HepG2 (cell line): ENCODE data around the gene PIK3C2B. TPM values are rescaled to one million over a fixed set of nuclear protein-coding genes. Genes with fewer than 3 reads are reported as not detected.
A peak's percentile ranks its signal among the peaks of the same experiment; 100 is the strongest.

Experiments used
- ESRRA ChIP-seq: sonication (generic); formaldehyde crosslinking; IDR thresholded peaks from 2 replicates; pipeline ENCODE4 v1.5.1; 2020; ENCODE audit warnings: mild to moderate bottlenecking, low read depth, missing genetic modification reagents
- ETV6 ChIP-seq: sonication (generic); formaldehyde crosslinking; conservative IDR thresholded peaks from 2 replicates; pipeline ENCODE4 v1.4.0; 2020; ENCODE audit warnings: missing genetic modification reagents
- FIP1L1 ChIP-seq: fragments of 200-400 bp; formaldehyde crosslinking; IDR thresholded peaks from 2 replicates; pipeline ENCODE4 v1.6.1; 2018; ENCODE audit warnings: low read depth, mild to moderate bottlenecking, low read length, moderate library complexity, borderline replicate concordance; ENCODE audit not compliant: insufficient read depth
- GATAD2A ChIP-seq: IDR thresholded peaks from 2 replicates; pipeline ENCODE4 v1.6.1; 2016
- HDAC2 ChIP-seq: sonication (generic); formaldehyde crosslinking; IDR thresholded peaks from 2 replicates; pipeline ENCODE4 v1.4.0; 2020; ENCODE audit warnings: missing genetic modification reagents
- KAT8 ChIP-seq: IDR thresholded peaks from 2 replicates; pipeline ENCODE4 v1.6.1; 2016; ENCODE audit warnings: missing genetic modification reagents, missing compliant biosample characterization
- PPARG ChIP-seq: conservative IDR thresholded peaks from 2 replicates; pipeline ENCODE4 v1.6.1; 2016; ENCODE audit warnings: missing biosample characterization, missing genetic modification reagents
- RAD51 ChIP-seq: fragments of 450-650 bp; IDR thresholded peaks from 2 replicates; pipeline ENCODE4 v1.6.1; 2016; ENCODE audit warnings: borderline replicate concordance
- SCMH1 ChIP-seq: sonication (generic); formaldehyde crosslinking; IDR thresholded peaks from 2 replicates; pipeline ENCODE4 v1.9.0; 2021; ENCODE audit warnings: missing genetic modification reagents, mild to moderate bottlenecking, borderline replicate concordance
- SMAD3 ChIP-seq: sonication (generic); formaldehyde crosslinking; IDR thresholded peaks from 2 replicates; pipeline ENCODE4 v1.4.0; 2020; ENCODE audit warnings: missing genetic modification reagents
- ZBTB46 ChIP-seq: sonication (generic); formaldehyde crosslinking; IDR thresholded peaks from 2 replicates; pipeline ENCODE4 v1.4.0; 2020; ENCODE audit warnings: mild to moderate bottlenecking, missing genetic modification reagents, borderline replicate concordance
- ZNF563 ChIP-seq: sonication (generic); formaldehyde crosslinking; IDR thresholded peaks from 2 replicates; pipeline ENCODE4 v1.8.0; 2022; ENCODE audit warnings: mild to moderate bottlenecking, moderate library complexity, missing genetic modification reagents
- ZNF619 ChIP-seq: sonication (generic); formaldehyde crosslinking; IDR thresholded peaks from 2 replicates; pipeline ENCODE4 v1.4.0; 2020; ENCODE audit warnings: mild to moderate bottlenecking, missing genetic modification reagents
- polyA plus RNA-seq, 8 experiments: library from polyadenylated mRNA; depleted of rRNA in 3 of 8; stranded (reverse) in 7 of 8; unstranded in 1 of 8; fragments of >200 nt; fragmentation: Illumina TruSeq in 4 of 8; extraction: Trizol in 4 of 8; gene quantifications; 2 replicates each; pipeline versions ENCODE4 v1.2.1 to v1.2.3, GENCODE V29; 2011 to 2016; ENCODE audit warnings: low read depth in 4 of 8, missing spikeins in 1 of 8, mixed read lengths in 1 of 8; ENCODE audit not compliant: insufficient read depth in 1 of 8
- total RNA-seq, 5 experiments: library from RNA; depleted of rRNA; stranded (reverse); fragments of >200 nt; fragmentation: Illumina TruSeq; extraction: Trizol; gene quantifications; 2 replicates each; pipeline ENCODE4 v1.2.3, GENCODE V29; 2016; ENCODE audit warnings: low read depth in 1 of 5
- TF ChIP-seq, protein P1 (sequence below): sonication (generic); formaldehyde crosslinking; IDR thresholded peaks from 2 replicates; pipeline ENCODE4 v1.8.1; 2023; ENCODE audit warnings: mild to moderate bottlenecking, missing genetic modification reagents
- TF ChIP-seq, protein P2 (sequence below): sonication (generic); formaldehyde crosslinking; IDR thresholded peaks from one replicate; pipeline ENCODE4 v1.5.1; 2020; ENCODE audit warnings: mild to moderate bottlenecking, missing genetic modification reagents; ENCODE audit errors: not compliant biosample characterization
- TF ChIP-seq, protein P3 (sequence below): IDR thresholded peaks from 2 replicates; pipeline ENCODE4 v1.6.1; 2016

Gene PIK3C2B
- total and polyA plus RNA-seq, 2 of the 13 experiments (the other 11 are each of a cell fraction or from before 2014, with no cell fraction given): 3.4 to 4.5 TPM

DNA sequence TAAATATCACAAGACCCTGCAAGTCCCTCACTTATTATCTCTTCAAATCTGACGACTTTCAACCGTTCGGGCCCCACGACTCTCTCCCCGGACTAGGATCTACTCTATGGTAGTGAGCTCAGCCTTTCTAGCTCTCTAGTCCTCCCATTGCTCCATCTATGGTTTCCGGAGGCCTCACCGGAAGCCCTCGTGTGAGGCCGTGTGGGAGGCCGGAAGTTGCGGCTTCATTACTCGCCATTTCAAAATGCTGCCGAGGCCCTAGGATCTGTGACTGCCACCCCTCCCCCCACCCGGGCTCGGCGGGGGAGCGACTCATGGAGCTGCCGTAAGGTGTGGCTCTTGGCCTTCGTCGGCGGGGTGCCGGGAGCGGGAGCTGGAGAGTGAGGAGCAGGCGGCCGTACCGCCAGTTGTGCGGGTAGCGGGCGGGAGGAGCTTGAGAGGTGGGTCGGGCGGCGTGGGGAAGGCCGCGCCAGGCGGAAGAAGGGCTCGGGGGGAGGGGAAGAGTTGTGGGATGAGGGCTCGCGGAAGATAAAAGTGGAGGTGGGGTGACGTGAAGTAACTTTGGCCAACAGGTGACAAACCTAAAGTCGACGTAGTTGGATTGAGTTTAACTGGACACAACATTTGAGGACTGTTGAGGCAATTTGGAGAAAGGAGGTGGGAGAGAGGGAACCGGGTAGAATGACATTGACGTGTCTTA is 21.7 kb upstream of the PIK3C2B start, which contains the start of gene MDM4 (continued):
- no peak for TF ChIP-seq FIP1L1
- TF ChIP-seq PPARG: peak; percentile 25
- no peak for TF ChIP-seq SCMH1 (CRISPR knock-in tag)
- TF ChIP-seq RAD51: no peak
- peak; percentile 46; the same call in 1 of the 2 replicates for TF ChIP-seq ZNF619 (CRISPR knock-in tag)
- TF ChIP-seq GATAD2A (CRISPR knock-in tag): peak; percentile 74
- TF ChIP-seq ESRRA: peak; percentile 81
- peak; percentile 72; the same call in 1 of the 2 replicates for TF ChIP-seq SMAD3
- TF ChIP-seq ZBTB46: 0 out of 2 replicates have a peak, but pooled peaks have one; percentile 91
- TF ChIP-seq, protein P1, sequence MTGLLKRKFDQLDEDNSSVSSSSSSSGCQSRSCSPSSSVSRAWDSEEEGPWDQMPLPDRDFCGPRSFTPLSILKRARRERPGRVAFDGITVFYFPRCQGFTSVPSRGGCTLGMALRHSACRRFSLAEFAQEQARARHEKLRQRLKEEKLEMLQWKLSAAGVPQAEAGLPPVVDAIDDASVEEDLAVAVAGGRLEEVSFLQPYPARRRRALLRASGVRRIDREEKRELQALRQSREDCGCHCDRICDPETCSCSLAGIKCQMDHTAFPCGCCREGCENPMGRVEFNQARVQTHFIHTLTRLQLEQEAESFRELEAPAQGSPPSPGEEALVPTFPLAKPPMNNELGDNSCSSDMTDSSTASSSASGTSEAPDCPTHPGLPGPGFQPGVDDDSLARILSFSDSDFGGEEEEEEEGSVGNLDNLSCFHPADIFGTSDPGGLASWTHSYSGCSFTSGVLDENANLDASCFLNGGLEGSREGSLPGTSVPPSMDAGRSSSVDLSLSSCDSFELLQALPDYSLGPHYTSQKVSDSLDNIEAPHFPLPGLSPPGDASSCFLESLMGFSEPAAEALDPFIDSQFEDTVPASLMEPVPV (CRISPR knock-in tag): peak; percentile 92
- TF ChIP-seq ZNF563: peak; percentile 64; the same call in 1 of the 2 replicates
- TF ChIP-seq, protein P2, sequence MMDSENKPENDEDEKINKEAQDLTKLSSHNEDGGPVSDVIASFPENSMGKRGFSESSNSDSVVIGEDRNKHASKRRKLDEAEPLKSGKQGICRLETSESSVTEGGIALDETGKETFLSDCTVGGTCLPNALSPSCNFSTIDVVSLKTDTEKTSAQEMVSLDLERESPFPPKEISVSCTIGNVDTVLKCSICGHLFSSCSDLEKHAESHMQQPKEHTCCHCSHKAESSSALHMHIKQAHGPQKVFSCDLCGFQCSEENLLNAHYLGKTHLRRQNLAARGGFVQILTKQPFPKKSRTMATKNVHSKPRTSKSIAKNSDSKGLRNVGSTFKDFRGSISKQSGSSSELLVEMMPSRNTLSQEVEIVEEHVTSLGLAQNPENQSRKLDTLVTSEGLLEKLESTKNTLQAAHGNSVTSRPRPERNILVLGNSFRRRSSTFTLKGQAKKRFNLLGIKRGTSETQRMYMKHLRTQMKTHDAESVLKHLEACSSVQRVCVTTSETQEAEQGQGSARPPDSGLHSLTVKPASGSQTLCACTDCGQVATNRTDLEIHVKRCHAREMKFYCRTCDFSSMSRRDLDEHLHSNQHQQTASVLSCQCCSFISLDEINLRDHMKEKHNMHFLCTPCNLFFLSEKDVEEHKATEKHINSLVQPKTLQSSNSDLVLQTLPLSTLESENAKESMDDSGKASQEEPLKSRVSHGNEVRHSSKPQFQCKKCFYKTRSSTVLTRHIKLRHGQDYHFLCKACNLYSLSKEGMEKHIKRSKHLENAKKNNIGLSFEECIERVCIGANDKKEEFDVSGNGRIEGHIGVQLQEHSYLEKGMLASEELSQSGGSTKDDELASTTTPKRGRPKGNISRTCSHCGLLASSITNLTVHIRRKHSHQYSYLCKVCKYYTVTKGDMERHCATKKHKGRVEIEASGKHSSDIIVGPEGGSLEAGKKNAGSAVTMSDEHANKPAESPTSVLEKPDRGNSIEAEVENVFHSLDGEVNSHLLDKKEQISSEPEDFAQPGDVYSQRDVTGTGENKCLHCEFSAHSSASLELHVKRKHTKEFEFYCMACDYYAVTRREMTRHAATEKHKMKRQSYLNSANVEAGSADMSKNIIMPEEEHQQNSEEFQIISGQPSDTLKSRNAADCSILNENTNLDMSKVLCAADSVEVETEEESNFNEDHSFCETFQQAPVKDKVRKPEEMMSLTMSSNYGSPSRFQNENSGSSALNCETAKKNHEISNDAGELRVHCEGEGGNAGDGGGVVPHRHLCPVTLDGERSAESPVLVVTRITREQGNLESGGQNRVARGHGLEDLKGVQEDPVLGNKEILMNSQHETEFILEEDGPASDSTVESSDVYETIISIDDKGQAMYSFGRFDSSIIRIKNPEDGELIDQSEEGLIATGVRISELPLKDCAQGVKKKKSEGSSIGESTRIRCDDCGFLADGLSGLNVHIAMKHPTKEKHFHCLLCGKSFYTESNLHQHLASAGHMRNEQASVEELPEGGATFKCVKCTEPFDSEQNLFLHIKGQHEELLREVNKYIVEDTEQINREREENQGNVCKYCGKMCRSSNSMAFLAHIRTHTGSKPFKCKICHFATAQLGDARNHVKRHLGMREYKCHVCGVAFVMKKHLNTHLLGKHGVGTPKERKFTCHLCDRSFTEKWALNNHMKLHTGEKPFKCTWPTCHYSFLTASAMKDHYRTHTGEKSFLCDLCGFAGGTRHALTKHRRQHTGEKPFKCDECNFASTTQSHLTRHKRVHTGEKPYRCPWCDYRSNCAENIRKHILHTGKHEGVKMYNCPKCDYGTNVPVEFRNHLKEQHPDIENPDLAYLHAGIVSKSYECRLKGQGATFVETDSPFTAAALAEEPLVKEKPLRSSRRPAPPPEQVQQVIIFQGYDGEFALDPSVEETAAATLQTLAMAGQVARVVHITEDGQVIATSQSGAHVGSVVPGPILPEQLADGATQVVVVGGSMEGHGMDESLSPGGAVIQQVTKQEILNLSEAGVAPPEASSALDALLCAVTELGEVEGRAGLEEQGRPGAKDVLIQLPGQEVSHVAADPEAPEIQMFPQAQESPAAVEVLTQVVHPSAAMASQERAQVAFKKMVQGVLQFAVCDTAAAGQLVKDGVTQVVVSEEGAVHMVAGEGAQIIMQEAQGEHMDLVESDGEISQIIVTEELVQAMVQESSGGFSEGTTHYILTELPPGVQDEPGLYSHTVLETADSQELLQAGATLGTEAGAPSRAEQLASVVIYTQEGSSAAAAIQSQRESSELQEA (CRISPR knock-in tag): peak; percentile 78
- TF ChIP-seq HDAC2: peak; percentile 54
- peak; percentile 98 for TF ChIP-seq KAT8 (CRISPR knock-in tag)
- TF ChIP-seq, protein P3, sequence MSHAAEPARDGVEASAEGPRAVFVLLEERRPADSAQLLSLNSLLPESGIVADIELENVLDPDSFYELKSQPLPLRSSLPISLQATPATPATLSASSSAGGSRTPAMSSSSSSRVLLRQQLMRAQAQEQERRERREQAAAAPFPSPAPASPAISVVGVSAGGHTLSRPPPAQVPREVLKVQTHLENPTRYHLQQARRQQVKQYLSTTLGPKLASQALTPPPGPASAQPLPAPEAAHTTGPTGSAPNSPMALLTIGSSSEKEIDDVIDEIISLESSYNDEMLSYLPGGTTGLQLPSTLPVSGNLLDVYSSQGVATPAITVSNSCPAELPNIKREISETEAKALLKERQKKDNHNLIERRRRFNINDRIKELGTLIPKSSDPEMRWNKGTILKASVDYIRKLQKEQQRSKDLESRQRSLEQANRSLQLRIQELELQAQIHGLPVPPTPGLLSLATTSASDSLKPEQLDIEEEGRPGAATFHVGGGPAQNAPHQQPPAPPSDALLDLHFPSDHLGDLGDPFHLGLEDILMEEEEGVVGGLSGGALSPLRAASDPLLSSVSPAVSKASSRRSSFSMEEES: peak; percentile 78
- TF ChIP-seq ETV6 (CRISPR knock-in tag): peak; percentile 87
